ENCODE results near the gene TOLLIP. TPM values are rescaled to one million over a fixed set of nuclear protein-coding genes. Genes with fewer than 3 reads are reported as not detected.
"Not testable (repeated sequence)": the region's sequence is repeated elsewhere in the genome, so short reads cannot be mapped to it uniquely, and the experiment has no call there.

The TOLLIP gene
- total and polyA plus RNA-seq, 9 donors = 11.9 to 29.8 (median 24.5) TPM

- DNase-seq = no peak
- Histone ChIP-seq H3K36me3 (ENCODE audit: control insufficient read depth, insufficient read depth, low read length) (no peaks in the 10 kb centered on the region), H3K4me1 (ENCODE audit: control insufficient read depth, insufficient read depth, low read length) (no peaks in the 10 kb centered on the region), H3K27ac (ENCODE audit: low read length) (no peak overlapping the region), H3K9me3 (replicated peaks; ENCODE audit: control insufficient read depth, low read depth, low read length) (peaks cover 12% of the 10 kb centered on the region), H3K4me3 (ENCODE audit: low read length) (no peak overlapping the region), H3K27me3 (ENCODE audit: control insufficient read depth, insufficient read depth, low read length) (no peaks in the 10 kb centered on the region)
- 93% methylated on average over 16 of the region's 16 CpGs for WGBS (ENCODE audit: insufficient coverage)
Measured at GRCh38 chr11:1251236-1251770, 58.1 kb downstream of the TOLLIP start.

DNA sequence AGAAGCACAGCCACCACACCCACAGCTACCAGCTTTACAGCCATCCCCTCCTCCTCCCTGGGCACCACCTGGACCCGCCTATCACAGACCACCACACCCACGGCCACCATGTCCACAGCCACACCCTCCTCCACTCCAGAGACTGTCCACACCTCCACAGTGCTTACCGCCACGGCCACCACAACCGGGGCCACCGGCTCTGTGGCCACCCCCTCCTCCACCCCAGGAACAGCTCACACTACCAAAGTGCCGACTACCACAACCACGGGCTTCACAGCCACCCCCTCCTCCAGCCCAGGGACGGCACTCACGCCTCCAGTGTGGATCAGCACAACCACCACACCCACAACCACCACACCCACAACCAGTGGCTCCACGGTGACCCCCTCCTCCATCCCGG is 59.0 kb downstream of the TOLLIP start:
- H3K4me3 ChIP-seq (ENCODE audit: low read length); DNase-seq; H3K4me1 ChIP-seq (ENCODE audit: control insufficient read depth, insufficient read depth, low read length); H3K27ac ChIP-seq (ENCODE audit: low read length); H3K27me3 ChIP-seq (ENCODE audit: control insufficient read depth, insufficient read depth, low read length); H3K36me3 ChIP-seq (ENCODE audit: control insufficient read depth, insufficient read depth, low read length): not testable (repeated sequence)
- H3K9me3 ChIP-seq (replicated peaks; ENCODE audit: control insufficient read depth, low read depth, low read length) = peaks cover 12% of the 10 kb centered on the region
- 92% methylated on average over 2 of the region's 12 CpGs for WGBS (ENCODE audit: insufficient coverage)

GRCh38 chr11:1248951-1249350 is 60.5 kb downstream of the TOLLIP start:
- not testable (repeated sequence) for H3K36me3 ChIP-seq (ENCODE audit: control insufficient read depth, insufficient read depth, low read length); H3K27ac ChIP-seq (ENCODE audit: low read length); H3K27me3 ChIP-seq (ENCODE audit: control insufficient read depth, insufficient read depth, low read length); H3K4me3 ChIP-seq (ENCODE audit: low read length); DNase-seq; H3K4me1 ChIP-seq (ENCODE audit: control insufficient read depth, insufficient read depth, low read length)
- no CpG with 5 or more reads among the region's 18 CpGs for WGBS (ENCODE audit: insufficient coverage)
- peaks cover 12% of the 10 kb centered on the region for H3K9me3 ChIP-seq (replicated peaks; ENCODE audit: control insufficient read depth, low read depth, low read length)

- not testable (repeated sequence) for H3K4me3 ChIP-seq (ENCODE audit: low read length); H3K27ac ChIP-seq (ENCODE audit: low read length); DNase-seq; H3K27me3 ChIP-seq (ENCODE audit: control insufficient read depth, insufficient read depth, low read length); H3K36me3 ChIP-seq (ENCODE audit: control insufficient read depth, insufficient read depth, low read length); H3K4me1 ChIP-seq (ENCODE audit: control insufficient read depth, insufficient read depth, low read length)
- WGBS (ENCODE audit: insufficient coverage) = 96% methylated on average over 9 of the region's 14 CpGs
- H3K9me3 ChIP-seq (replicated peaks; ENCODE audit: control insufficient read depth, low read depth, low read length) = peaks cover 11% of the 10 kb centered on the region
Measured at GRCh38 chr11:1247026-1247425, 62.4 kb downstream of the TOLLIP start.

DNA sequence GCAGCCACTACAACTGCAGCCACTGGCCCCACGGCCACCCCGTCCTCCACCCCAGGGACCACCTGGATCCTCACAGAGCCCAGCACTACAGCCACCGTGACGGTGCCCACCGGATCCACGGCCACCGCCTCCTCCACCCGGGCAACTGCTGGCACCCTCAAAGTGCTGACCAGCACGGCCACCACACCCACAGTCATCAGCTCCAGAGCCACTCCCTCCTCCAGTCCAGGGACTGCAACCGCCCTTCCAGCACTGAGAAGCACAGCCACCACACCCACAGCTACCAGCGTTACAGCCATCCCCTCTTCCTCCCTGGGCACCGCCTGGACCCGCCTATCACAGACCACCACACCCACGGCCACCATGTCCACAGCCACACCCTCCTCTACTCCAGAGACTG is 63.1 kb downstream of the TOLLIP start:
- H3K4me3 ChIP-seq (ENCODE audit: low read length); H3K36me3 ChIP-seq (ENCODE audit: control insufficient read depth, insufficient read depth, low read length): not testable (repeated sequence)
- WGBS (ENCODE audit: insufficient coverage) = 88% methylated on average over 10 of the region's 14 CpGs

GRCh38 chr11:1245717-1246116 is 63.7 kb downstream of the TOLLIP start:
- DNase-seq; H3K4me3 ChIP-seq (ENCODE audit: low read length); H3K36me3 ChIP-seq (ENCODE audit: control insufficient read depth, insufficient read depth, low read length); H3K9me3 ChIP-seq (replicated peaks; ENCODE audit: control insufficient read depth, low read depth, low read length); H3K4me1 ChIP-seq (ENCODE audit: control insufficient read depth, insufficient read depth, low read length); H3K27ac ChIP-seq (ENCODE audit: low read length); H3K27me3 ChIP-seq (ENCODE audit: control insufficient read depth, insufficient read depth, low read length): not testable (repeated sequence)
- 90% methylated on average over 9 of the region's 14 CpGs for WGBS (ENCODE audit: insufficient coverage)

More for the DNA sequence above, 63.1 kb downstream of the TOLLIP start:
- H3K27me3 ChIP-seq (ENCODE audit: control insufficient read depth, insufficient read depth, low read length); H3K27ac ChIP-seq (ENCODE audit: low read length); H3K4me1 ChIP-seq (ENCODE audit: control insufficient read depth, insufficient read depth, low read length); DNase-seq: not testable (repeated sequence)
- H3K9me3 ChIP-seq (replicated peaks; ENCODE audit: control insufficient read depth, low read depth, low read length) = peaks cover 12% of the 10 kb centered on the region

DNA sequence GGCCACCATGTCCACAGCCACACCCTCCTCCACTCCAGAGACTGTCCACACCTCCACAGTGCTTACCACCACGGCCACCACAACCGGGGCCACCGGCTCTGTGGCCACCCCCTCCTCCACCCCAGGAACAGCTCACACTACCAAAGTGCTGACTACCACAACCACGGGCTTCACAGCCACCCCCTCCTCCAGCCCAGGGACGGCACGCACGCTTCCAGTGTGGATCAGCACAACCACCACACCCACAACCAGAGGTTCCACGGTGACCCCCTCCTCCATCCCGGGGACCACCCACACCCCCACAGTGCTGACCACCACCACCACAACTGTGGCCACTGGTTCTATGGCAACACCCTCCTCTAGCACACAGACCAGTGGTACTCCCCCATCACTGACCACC is 64.9 kb downstream of the TOLLIP start:
- not testable (repeated sequence) for DNase-seq; H3K4me3 ChIP-seq (ENCODE audit: low read length); H3K27ac ChIP-seq (ENCODE audit: low read length); H3K36me3 ChIP-seq (ENCODE audit: control insufficient read depth, insufficient read depth, low read length); H3K9me3 ChIP-seq (replicated peaks; ENCODE audit: control insufficient read depth, low read depth, low read length); H3K4me1 ChIP-seq (ENCODE audit: control insufficient read depth, insufficient read depth, low read length); H3K27me3 ChIP-seq (ENCODE audit: control insufficient read depth, insufficient read depth, low read length)
- WGBS (ENCODE audit: insufficient coverage) = 100% methylated on average over 1 of the region's 9 CpGs

DNA sequence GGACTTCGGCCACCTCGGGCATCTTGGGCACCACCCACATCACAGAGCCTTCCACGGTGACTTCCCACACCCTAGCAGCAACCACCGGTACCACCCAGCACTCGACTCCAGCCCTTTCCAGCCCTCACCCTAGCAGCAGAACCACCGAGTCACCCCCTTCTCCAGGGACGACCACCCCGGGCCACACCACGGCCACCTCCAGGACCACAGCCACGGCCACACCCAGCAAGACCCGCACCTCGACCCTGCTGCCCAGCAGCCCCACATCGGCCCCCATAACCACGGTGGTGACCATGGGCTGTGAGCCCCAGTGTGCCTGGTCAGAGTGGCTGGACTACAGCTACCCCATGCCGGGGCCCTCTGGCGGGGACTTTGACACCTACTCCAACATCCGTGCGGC is 65.9 kb downstream of the TOLLIP start:
- H3K27me3 ChIP-seq (ENCODE audit: control insufficient read depth, insufficient read depth, low read length); H3K4me3 ChIP-seq (ENCODE audit: low read length); H3K9me3 ChIP-seq (replicated peaks; ENCODE audit: control insufficient read depth, low read depth, low read length); H3K36me3 ChIP-seq (ENCODE audit: control insufficient read depth, insufficient read depth, low read length); H3K4me1 ChIP-seq (ENCODE audit: control insufficient read depth, insufficient read depth, low read length); H3K27ac ChIP-seq (ENCODE audit: low read length); DNase-seq: not testable (repeated sequence)
- no CpG with 5 or more reads among the region's 18 CpGs for WGBS (ENCODE audit: insufficient coverage)

DNA sequence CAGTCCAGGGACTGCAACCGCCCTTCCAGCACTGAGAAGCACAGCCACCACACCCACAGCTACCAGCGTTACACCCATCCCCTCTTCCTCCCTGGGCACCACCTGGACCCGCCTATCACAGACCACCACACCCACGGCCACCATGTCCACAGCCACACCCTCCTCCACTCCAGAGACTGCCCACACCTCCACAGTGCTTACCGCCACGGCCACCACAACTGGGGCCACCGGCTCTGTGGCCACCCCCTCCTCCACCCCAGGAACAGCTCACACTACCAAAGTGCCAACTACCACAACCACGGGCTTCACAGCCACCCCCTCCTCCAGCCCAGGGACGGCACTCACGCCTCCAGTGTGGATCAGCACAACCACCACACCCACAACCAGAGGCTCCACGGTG is 66.7 kb downstream of the TOLLIP start:
- DNase-seq; H3K4me1 ChIP-seq (ENCODE audit: control insufficient read depth, insufficient read depth, low read length); H3K36me3 ChIP-seq (ENCODE audit: control insufficient read depth, insufficient read depth, low read length); H3K27ac ChIP-seq (ENCODE audit: low read length); H3K4me3 ChIP-seq (ENCODE audit: low read length); H3K9me3 ChIP-seq (replicated peaks; ENCODE audit: control insufficient read depth, low read depth, low read length); H3K27me3 ChIP-seq (ENCODE audit: control insufficient read depth, insufficient read depth, low read length): not testable (repeated sequence)
- WGBS (ENCODE audit: insufficient coverage) = 90% methylated on average over 4 of the region's 11 CpGs

DNA sequence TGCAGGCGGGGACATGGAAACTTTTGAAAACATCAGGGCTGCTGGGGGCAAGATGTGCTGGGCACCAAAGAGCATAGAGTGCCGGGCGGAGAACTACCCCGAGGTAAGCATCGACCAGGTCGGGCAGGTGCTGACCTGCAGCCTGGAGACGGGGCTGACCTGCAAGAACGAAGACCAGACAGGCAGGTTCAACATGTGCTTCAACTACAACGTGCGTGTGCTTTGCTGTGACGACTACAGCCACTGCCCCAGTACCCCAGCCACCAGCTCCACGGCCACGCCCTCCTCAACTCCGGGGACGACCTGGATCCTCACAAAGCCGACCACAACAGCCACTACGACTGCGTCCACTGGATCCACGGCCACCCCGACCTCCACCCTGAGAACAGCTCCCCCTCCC is 67.1 kb downstream of the TOLLIP start:
- WGBS (ENCODE audit: insufficient coverage) = 96% methylated on average over 20 of the region's 20 CpGs
- no peak overlapping the region for H3K4me3 ChIP-seq (ENCODE audit: low read length)
- no peaks in the 10 kb centered on the region for H3K4me1 ChIP-seq (ENCODE audit: control insufficient read depth, insufficient read depth, low read length)
- H3K27ac ChIP-seq (ENCODE audit: low read length) = no peak overlapping the region
- H3K27me3 ChIP-seq (ENCODE audit: control insufficient read depth, insufficient read depth, low read length) = no peaks in the 10 kb centered on the region
- H3K36me3 ChIP-seq (ENCODE audit: control insufficient read depth, insufficient read depth, low read length) = no peaks in the 10 kb centered on the region
- peaks cover 9% of the 10 kb centered on the region for H3K9me3 ChIP-seq (replicated peaks; ENCODE audit: control insufficient read depth, low read depth, low read length)
- no peak for DNase-seq

DNA sequence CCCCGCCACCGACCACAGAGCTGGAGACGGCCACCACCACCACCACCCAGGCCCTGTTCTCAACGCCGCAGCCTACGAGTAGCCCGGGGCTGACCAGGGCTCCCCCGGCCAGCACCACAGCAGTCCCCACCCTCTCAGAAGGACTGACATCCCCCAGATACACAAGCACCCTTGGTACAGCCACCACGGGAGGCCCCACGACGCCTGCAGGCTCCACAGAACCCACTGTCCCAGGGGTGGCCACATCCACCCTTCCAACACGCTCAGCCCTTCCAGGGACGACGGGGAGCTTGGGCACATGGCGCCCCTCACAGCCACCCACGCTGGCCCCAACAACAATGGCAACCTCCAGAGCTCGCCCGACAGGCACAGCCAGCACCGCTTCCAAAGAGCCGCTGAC is 67.7 kb downstream of the TOLLIP start:
- no peak for DNase-seq
- WGBS (ENCODE audit: insufficient coverage) = 95% methylated on average over 14 of the region's 20 CpGs
- Histone ChIP-seq H3K27me3 (ENCODE audit: control insufficient read depth, insufficient read depth, low read length) (no peaks in the 10 kb centered on the region), H3K4me1 (ENCODE audit: control insufficient read depth, insufficient read depth, low read length) (no peaks in the 10 kb centered on the region), H3K4me3 (ENCODE audit: low read length) (no peak overlapping the region), H3K36me3 (ENCODE audit: control insufficient read depth, insufficient read depth, low read length) (no peaks in the 10 kb centered on the region), H3K9me3 (replicated peaks; ENCODE audit: control insufficient read depth, low read depth, low read length) (peaks cover 9% of the 10 kb centered on the region), H3K27ac (ENCODE audit: low read length) (no peak overlapping the region)
